T-helper 22 cell (primary cell): Measurements from ENCODE around the gene TOM1L2.
A peak's percentile ranks its signal among the peaks of the same experiment; 100 is the strongest.

Experiments used
- DNase-seq: peaks from one replicate; pipeline ENCODE4 v3.0.0-alpha.2; 2020; ENCODE audit warnings: low read depth

Gene TOM1L2

DNA sequence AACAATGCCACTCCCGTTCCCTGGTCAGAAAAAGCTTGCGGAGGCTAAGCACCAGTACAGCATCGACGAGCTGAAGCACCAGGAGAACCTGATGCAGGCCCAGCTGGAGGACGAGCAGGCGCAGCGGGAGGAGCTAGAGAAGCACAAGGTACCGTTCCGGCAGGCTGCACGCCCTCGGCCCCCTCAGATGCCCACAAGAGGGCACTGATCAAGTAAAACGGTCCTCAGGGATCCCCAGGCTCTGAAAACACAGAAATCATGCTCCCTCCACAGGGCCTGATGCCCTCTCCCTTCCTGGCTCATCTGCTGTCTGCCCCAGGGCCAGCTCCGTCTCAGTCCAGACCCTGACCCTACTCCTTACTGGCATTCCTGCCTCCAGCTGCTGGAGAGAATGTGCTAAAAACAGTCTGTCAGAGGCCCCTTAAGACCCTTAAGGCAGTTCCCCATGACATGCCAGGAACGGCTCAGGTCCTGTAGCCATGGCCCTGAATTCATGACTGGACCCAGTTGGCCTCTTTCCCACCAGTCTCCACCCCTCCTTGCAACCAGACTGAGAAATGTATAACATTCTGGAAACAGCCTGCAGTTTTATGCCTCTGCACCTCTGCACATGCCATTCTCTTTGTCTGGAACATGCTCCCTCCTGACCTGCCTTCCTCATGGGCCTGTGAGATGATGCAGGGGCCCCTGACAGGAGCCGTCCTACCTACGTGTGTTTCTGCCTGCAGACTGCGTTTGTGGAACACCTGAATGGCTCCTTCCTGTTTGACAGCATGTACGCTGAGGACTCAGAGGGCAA, 22.3 kb upstream of the TOM1L2 start:
- no peak for DNase-seq

DNA sequence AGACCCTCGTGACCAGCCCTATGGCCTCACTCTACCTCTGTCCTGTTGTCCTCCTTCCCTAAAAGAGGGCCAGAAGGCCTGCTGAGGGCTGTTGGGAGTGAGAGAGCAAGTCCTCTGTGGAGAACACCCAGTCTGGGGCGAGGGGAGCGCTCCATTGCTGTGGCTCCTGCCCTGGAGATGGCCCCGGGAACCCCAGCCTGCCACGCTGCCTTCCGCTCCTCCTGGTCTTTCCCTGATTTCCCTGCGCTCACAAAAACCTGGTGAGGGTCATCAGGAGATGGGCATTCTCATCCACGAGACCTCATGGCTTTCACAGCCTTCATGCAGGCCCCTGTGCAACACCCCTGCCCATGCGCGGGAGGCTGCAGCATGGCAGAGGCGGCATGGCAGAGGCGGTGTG, 21.7 kb upstream of the TOM1L2 start:
- DNase-seq, result no peak

DNA sequence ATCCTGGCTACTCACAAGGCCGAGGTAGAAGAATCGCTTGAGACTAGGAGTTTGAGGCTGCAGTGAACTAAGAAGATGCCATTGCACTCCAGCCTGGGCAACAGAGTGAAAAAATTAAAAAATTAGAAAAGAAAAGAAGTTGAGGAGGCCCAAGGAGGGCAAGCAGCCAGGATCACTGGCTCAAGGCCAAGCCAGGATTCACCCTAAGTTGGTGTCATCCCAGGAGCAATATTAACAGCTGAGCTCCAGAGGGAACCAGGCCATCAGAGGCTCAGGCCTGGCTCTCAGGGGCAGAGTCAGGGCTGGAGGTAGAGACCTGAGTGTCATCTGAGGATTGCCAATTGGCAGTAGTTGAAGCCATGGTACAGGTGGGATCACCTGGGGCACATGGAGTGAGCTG, 21.2 kb upstream of the TOM1L2 start:
- DNase-seq, result no peak

DNA sequence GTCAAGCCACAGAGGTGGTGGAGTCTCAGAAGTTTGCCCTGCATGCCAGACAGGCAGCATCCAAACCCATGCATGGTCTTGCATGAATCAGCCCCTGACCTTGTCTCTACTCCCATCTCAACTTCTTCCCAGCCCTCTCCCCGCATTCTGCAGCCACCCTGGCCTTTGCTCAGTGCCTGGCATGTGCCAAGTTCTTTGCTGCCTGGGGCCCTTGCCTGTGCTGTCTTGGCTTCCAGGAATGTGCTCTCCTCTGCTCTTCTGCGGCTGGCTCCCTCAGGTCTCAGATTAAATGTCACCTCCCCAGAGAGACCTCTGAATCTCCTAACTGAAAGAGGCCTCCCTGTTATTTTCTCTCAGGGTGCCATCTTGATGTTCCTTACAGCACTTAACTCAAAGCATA, 18.1 kb upstream of the TOM1L2 start:
- DNase-seq, result no peak

DNA sequence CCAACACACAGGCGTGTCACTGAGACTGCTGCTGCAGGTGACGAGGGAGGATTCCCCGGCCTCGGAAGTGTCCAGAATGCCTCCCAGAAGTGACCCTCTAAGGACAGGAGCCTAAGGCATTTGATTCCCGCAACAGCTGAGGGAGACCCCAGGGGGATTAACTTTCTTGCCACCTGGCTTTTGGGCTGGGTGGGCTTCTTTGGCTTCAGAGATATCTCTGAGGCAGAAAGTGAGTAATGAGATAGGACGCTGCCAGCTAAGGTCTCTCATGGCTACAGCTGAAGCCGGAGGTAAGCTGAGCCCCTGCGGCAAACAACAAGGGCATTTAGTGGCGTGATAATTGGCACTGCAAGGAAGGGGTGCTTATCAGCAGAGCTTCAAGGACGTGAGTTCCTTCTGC, 17.4 kb upstream of the TOM1L2 start:
- no peak for DNase-seq

DNA sequence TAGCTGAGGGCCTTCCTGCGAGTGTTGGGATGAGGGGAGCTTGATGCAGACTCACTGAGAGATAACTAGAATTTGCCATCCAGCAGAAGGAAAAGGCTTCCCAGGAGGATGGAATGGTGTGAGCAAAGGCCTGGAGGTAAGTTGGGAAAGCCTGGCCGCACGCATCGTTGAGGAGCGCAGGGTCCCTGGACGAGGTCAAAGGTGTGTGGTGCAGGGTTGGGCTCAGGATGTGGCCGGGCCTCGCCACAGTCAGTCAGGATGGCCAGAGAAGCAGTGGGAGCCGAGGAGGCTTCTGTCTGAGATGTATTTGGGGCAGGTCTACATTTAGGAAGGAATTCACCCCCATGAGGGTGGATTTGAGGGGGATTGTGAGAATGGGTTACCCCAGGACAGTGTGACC, 16.9 kb upstream of the TOM1L2 start:
- DNase-seq, result no peak

DNA sequence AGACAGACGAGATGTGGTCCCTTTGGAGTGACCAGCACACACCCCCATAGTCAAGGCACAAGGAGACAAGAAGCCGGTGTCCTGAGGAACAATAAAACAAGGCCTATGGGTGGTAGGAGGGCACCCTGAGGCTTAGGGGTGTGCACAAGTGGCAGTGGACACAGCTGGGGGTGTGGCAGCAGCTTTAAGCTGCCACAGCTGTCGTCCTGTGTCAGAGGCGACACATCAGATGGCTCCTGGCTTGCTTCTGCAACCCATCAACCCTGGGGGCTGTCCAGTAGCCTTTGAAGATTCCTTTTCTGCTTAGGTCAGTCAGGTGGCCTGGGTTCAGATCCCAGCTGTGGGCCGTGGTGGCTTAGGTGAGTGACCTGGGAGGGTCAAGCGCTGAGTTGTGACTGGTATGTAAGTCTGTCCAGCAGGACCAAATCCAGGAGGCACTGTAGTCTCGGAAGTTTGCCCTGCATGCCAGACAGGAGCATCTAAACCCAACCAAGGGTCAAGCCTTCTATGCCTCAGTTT, 16.3 kb upstream of the TOM1L2 start:
- no peak for DNase-seq

DNA sequence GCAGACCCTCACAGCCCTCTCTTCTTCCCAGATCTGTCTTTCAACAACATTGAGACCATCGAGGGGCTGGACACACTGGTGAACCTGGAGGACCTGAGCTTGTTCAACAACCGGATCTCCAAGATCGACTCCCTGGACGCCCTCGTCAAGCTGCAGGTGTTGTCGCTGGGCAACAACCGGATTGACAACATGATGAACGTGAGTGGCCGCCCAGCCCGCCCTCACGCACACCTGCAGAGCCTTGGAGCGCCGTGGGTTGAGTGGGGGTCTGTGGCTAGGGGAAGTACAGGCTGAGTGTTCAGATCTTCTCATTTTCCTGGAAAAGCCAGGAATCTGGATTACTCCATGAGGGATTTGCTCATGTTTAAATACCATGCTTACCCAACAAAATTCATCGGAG, 15.7 kb upstream of the TOM1L2 start:
- DNase-seq, result no peak

DNA sequence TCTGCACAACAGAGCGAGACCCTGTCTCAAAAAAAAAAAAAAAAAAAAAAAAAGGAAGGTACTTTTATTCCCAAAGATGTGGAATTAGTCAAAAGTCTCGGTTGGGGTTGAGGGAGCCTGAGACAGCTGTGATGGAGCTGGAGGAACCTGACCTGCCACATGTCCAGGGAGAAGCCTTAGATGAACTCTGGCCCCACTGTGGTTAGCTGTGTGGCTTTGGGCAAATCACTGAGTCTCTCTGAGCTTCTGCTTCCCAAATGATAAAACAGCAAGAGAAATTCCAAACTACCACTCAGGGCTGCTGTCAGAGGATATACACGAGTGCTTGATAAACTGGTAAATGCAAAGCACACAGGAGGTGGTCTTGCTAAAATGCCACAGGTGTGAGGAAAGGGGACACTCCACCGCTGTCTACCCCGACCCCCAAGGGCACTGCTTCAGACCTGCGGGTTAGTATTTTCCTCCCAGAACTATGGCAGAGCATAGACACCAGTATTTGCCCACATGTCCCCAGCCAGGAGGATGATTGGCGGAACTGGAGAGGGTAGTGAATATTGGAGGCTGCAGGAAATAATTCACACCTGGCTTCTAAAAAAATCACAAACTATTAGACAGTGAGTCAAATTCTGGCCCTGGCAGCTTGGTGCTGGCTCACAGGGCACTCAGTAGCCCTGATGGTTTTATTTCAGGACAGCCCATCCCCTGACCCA, 15.1 kb upstream of the TOM1L2 start:
- DNase-seq, result no peak

DNA sequence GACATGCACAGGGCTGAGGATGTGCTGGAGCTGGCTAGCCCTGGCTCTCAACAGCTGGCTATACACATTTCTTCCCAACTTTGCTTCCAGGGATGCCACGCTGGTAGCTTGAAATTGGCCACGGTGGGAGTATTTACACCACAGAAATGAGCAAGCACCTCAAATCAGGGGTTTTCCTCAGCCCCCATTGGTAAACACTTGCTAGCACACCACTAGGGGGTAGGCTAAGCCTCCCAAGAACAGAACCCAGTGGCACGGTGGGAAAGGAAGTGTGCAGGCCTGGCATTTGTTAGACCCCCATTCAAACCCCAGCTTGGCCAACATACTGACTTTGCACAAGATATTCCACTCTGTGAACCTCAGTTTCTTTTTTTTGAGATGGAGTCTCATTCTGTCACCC, 13.4 kb upstream of the TOM1L2 start:
- no peak for DNase-seq

DNA sequence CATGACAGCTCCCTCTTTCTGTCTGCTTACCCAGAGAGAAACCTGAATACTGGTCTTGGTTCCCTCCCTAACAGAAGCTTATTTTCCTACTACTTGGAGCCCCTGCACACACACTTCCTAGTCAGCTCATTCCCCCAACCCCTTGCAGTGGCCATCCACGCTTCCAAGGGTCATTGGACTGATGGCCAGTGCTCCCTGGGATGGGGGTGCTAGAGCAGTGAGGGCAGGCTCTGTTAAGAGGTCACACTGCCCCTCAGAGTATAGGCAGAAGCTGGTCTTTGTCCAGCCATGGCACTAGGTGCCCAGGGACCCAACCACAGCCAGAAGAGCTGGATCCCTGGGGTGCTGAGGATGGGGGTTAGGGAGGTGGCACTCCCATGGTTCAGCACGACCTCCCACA, 13.0 kb upstream of the TOM1L2 start:
- DNase-seq, result no peak

DNA sequence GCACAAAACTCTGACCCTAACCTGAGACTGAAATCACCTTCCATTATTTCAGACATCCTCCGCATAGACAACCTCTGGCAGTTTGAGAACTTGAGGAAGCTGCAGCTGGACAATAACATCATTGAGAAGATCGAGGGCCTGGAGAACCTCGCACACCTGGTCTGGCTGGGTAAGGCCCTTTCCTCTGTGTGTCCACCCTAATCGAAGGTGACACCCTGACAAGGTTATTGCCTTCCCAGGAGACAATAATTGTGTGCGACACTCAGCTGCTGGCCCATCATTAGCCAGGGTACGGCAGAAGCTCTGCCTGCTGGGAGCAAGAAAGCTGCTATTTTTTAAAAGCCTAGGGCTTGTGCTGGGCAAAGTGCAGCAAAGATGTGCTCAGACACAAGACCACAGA, 11.6 kb upstream of the TOM1L2 start:
- DNase-seq, result no peak

DNA sequence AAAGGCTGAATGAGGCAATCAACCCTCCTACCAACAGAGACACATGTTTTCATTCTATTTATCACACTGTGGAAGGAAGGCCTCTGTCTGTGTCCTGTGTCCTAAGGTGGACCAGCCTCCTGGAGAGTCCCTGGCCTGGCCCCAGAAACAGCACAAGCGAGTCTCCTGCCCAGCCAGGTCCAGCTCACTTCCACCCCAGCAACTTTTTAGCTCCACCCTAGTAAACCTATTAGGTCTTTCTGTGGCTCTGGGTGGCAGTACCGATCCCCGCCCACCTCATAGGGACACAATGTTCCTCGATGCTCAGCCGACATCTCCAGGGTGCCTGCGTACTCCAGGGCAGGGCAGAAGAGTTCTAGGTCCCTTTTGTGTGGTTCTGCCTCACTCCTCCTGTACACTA, 11.2 kb upstream of the TOM1L2 start:
- no peak for DNase-seq

DNA sequence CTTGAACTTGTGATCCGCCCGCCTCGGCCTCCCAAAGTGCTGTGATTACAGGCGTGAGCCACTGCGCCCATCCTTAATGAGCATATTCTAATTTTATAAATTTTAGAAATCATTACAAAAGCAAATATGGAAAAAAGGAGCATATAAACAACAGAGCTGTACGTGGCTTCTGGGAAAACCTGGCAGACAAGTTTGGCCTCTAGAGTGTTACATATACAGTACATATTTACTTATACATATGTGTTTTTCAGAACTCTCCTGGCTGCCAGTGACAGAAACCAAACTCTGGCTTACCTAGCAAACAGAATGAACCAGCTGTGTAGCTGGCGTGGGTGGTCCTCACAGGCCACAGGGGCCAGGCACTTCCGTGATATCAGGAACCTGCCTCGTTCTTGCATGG, 10.6 kb upstream of the TOM1L2 start:
- no peak for DNase-seq

DNA sequence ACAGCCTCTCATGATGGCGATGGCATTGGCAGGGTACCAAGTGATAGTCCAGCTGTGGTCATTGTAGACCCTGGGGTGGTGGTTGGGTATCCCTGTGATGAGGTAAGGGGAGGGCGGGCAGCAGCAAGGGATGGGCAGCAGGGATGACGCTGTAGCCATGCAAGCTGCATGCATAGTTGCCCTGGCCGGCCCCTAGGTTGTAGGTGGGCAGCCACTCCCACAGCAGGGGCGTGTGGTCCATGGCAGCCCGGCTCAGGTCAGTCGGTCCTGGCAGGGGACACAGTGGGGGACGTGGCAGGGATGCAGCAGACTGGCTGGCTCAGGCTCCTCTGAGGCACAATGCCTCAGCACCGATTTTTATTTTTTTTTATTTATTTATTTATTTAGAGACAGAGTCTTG, 9.1 kb upstream of the TOM1L2 start:
- no peak for DNase-seq

DNA sequence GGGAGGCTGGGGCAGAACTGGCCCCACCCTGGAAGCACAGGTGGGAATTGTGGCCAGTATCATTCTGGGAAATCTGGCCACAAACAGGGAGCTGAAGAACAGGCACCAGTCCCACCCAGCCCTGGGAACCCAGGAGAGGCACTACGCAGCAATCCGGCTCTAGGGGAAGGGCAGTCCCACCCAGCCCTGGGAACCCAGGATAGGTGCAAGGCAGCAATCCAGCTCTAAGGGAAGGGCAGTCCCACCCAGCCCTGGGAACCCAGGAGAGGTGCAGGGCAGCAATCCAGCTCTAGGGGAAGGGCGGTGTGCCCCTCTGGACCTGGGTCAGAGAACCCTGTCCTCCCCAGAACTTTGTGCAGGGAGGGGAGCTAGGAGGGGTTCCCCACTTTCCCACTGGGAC, 7.6 kb upstream of the TOM1L2 start:
- no peak for DNase-seq

DNA sequence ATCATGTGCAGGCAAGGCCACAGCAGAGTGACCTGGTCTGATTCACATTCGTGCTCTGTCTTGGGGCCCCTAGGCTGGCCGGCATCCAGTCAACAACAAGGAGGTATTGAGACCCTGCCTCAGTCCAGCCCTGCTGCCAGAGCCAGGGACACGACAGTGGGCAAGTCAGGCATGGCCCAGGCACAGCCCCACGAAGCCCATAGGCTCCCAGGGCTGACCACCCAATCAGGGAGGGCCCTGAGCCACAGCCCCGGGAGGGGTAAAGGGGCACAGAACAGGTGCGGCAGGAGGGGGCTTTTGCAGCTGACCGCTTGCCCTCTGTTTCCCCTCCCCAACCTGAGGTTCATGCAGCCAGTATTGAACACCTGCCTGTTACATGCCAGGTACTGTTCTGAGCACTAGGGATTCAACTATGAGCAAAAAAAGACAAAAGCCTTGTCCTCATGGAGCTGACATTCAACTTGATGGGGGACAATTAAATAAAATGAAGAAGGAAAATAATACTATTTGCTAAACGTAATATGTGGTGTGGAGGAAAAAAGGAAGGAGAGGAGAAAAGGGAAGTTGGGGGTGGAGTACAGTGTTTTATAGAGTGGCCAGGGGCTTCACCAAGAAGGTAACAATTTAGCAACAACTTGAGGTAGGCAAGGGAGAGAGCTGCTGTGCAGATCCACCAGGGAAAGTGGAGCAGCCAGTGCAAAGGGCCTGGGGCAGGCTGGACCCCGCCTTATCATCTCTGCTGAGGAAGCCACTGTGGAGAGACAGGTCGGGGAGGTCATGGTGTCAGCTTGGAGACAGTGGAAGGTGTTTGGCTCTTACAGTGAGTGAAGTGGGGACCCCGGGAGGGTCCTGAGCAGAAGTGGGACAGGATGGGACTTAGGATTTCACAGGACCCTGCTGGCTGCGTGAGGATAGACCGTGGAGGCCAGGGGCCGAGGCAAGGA, 6.6 kb upstream of the TOM1L2 start:
- no peak for DNase-seq

DNA sequence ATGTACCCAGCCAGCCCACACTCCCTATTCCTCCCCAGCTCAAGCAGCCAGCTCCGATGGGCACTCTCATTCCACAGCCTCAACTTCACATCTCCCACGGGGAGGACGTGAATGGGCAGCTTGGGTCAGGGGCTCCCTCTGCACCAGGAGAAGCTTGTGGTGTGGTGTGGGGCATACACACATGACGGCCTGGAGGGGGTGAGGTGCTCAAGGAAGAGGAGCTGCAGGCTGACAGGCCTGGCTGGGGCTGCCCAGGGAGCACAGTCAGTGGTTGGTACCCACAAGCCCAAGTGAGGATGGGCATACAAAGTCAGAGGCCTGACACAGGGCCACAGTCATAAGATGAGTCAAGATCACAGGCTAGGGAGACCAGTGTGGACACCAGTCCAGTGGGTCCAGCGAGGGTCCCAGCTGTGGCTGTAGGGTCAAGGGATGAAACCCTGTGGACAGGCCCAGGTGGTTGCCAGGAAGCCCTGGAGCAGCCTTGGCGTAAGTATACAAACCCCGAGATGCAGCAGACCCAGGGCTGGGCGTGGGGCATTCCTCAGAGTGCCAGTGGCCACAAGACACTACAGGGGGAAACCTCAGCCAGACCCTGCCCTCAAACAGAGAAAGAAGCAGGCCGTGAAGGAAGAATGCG, 4.9 kb upstream of the TOM1L2 start:
- no peak for DNase-seq

DNA sequence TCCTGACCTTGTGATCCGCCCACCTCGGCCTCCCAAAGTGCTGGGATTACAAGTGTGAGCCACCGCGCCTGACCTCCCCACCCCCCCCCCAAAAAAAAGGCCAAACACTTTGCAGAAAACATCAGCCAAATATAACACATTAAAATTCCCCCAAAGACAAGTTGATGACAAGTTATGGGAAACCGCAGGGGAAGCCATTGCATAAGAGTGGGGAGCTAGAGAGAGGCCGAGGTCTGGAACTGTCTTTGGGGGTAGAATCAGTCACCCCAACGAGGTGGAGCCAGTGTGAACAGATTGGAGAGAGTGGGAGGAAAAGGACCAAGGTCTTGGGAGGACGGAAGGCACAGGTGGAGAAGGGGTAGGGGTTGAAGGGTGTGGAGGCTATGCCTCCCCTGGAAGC, 3.2 kb upstream of the TOM1L2 start:
- no peak for DNase-seq

DNA sequence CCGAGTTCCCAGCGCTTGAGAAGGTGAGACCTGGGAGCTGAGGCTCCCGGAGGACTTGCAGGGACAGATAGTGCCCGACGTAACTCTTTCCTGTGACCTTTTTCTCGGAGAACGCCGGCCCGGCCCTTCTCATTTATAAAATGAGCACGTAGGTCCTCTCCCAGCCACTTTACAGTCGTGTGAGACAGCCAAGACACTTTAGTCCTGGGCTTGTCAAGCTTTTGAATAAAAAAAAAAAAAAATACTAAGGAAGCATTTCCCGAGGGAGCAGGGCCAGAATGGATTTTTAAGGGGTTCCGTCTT, 703 bp upstream of the TOM1L2 start:
- DNase-seq, result no peak

DNA sequence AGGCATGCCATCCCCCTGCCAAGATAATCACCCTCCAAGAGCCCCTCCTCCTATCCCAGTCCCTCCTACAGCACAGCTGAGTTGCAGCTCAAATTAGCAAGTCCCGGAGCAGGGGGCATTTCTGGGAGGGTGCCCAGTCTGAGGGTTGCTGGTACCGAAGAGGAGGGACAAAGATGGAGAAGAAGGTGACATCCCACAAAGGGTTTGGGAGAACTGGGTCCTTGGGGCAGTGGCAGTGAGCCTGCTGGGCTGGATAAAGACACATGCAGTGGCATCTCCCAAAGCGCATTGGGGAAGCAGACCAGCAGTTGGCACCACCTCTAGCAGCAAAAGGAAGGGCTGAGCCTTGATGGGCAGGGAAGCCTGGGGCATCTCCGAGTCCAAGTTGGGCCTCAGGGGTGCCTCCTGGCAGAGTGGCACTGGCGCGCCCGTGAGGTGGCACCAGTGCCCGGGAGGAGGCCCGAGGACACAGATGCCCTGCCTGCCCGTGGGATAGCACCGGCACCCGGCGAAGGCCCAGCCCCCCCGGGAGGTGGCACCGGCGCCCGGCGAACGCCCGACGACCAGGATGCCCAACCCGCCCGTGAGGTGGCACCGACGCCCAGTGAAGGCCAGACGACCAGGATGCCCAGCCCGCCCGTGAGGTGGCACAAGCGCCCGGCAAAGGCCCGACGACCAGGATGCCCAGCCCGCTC, 622 bp downstream of the TOM1L2 start:
- DNase-seq, result peak; percentile 18
